ENCODE results near the gene LMO2.

LMO2 gene

GRCh38 chr11:33912405-33913361, 20.8 kb upstream of the LMO2 start:
- DNase-seq: no peak

- DNase-seq: no peak
Measured at GRCh38 chr11:33910958-33911339, 19.1 kb upstream of the LMO2 start.

GRCh38 chr11:33910296-33910957, 18.6 kb upstream of the LMO2 start:
- DNase-seq: no peak

GRCh38 chr11:33909552-33909951, 17.7 kb upstream of the LMO2 start:
- DNase-seq: no peak

GRCh38 chr11:33909150-33909549, 17.3 kb upstream of the LMO2 start:
- no peak for DNase-seq

- DNase-seq: no peak
Measured at GRCh38 chr11:33907421-33907820, 15.5 kb upstream of the LMO2 start.

GRCh38 chr11:33906484-33907186, 14.8 kb upstream of the LMO2 start:
- DNase-seq: no peak

- DNase-seq: no peak
Measured at GRCh38 chr11:33904102-33904501, 12.2 kb upstream of the LMO2 start.

- DNase-seq: no peak
Measured at GRCh38 chr11:33900159-33900840, 8.4 kb upstream of the LMO2 start.

GRCh38 chr11:33899400-33900037, 7.6 kb upstream of the LMO2 start:
- no peak for DNase-seq

GRCh38 chr11:33898957-33899356, 7.1 kb upstream of the LMO2 start:
- no peak for DNase-seq

GRCh38 chr11:33897761-33898375, 6.0 kb upstream of the LMO2 start:
- DNase-seq: no peak

GRCh38 chr11:33896911-33897310, 5.0 kb upstream of the LMO2 start:
- DNase-seq: no peak

- no peak for DNase-seq
Measured at GRCh38 chr11:33895752-33896137, 3.9 kb upstream of the LMO2 start.

GRCh38 chr11:33894398-33894746, 2.5 kb upstream of the LMO2 start:
- no peak for DNase-seq

- peak; percentile 61 for DNase-seq
Measured at GRCh38 chr11:33893711-33894397, 2.0 kb upstream of the LMO2 start.

- DNase-seq: no peak
Measured at GRCh38 chr11:33892906-33893594, 1.2 kb upstream of the LMO2 start.

GRCh38 chr11:33889821-33890378, 2.0 kb downstream of the LMO2 start:
- no peak for DNase-seq

- no peak for DNase-seq
Measured at GRCh38 chr11:33889296-33889695, 2.6 kb downstream of the LMO2 start.

GRCh38 chr11:33887886-33888285, 4.0 kb downstream of the LMO2 start:
- no peak for DNase-seq
